ENCODE results near the gene RNF187. TPM values are rescaled to one million over a fixed set of nuclear protein-coding genes. Genes with fewer than 3 reads are reported as not detected.

Gene RNF187
- total and polyA plus RNA-seq, 10 of the 15 experiments (the other 5 are each of a cell fraction or from before 2014, with no cell fraction given), result 2.6 to 116 (median 29.5) TPM

DNA sequence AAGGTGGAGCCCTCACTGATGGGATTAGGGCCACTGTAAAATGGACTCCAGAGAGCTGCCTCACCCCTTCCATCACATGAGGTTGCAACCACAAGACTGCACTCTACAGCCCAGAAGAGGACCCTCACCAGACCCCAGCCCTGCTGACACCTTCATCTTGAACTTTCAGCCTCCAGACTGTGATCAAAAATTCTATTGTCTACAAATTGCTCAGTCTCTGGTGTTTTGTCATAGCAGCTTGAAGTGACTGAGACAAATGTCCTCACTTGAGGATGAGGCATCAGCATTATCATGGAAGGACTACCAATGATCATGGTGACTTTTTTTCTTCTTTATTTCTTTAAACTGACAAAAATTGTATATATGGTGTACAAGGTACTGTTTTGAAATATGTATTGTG is 43.8 kb upstream of the RNF187 start:
- Histone ChIP-seq H3K4me2 (ENCODE audit: control insufficient read depth, insufficient read depth) (no peak overlapping the region), H3K27ac (ENCODE audit: control insufficient read depth, insufficient read depth) (no peak overlapping the region), H3K27me3 (replicated peaks in 1 of 2; ENCODE audit: control insufficient read depth in 2 of 2, insufficient read depth in 2 of 2, low read length in 1 of 2) (peaks cover 2 to 8% of the 10 kb centered on the region in 2 experiments), H3K36me3 (ENCODE audit: control insufficient read depth in 2 of 2, insufficient read depth in 2 of 2, low read length in 1 of 2) (no peaks in the 10 kb centered on the region), H3K9ac (ENCODE audit: control insufficient read depth, insufficient read depth, low read length) (no peak overlapping the region), H3K79me2 (ENCODE audit: control insufficient read depth, insufficient read depth, low read length) (no peaks in the 10 kb centered on the region), H3K9me3 (replicated peaks; ENCODE audit: control insufficient read depth, insufficient read depth, low read length) (no peaks in the 10 kb centered on the region), H4K20me1 (ENCODE audit: control insufficient read depth, insufficient read depth) (no peaks in the 10 kb centered on the region), H2AFZ (ENCODE audit: control insufficient read depth, low read depth, low read length) (no peak overlapping the region), H3K4me1 (ENCODE audit: control insufficient read depth, insufficient read depth, low read length) (no peaks in the 10 kb centered on the region; the same call in 1 of the 2 replicates), H3K4me3 (no peak overlapping the region)
- TF ChIP-seq IKZF1 (conservative IDR thresholded peaks at IDR 0.05) (no peak), TCF12 (IDR thresholded peaks at IDR 0.05; ENCODE audit: low read depth, low read length) (no peak), BRCA1 (IDR thresholded peaks at IDR 0.05; ENCODE audit: low read depth, low read length) (no peak), PML (IDR thresholded peaks at IDR 0.05; ENCODE audit: low read length) (no peak), RFX5 (IDR thresholded peaks at IDR 0.05; ENCODE audit: low read depth, low read length) (no peak), FOXM1 (IDR thresholded peaks at IDR 0.05; ENCODE audit: low read depth, low read length) (no peak), BHLHE40 (IDR thresholded peaks at IDR 0.05; ENCODE audit: borderline replicate concordance in 1 of 2, low read depth in 2 of 2, low read length in 1 of 2) (no peak), BCL11A (IDR thresholded peaks at IDR 0.05; ENCODE audit: low read depth, low read length) (no peak), HDGF (IDR thresholded peaks at IDR 0.05) (no peak), ZNF622 (IDR thresholded peaks at IDR 0.05) (no peak), JUNB (IDR thresholded peaks at IDR 0.05) (no peak), ZNF217 (IDR thresholded peaks at IDR 0.05) (no peak), PAX5 (IDR thresholded peaks at IDR 0.05; ENCODE audit: borderline replicate concordance, low read depth, low read length) (no peak)
- TF ChIP-seq, protein P1, sequence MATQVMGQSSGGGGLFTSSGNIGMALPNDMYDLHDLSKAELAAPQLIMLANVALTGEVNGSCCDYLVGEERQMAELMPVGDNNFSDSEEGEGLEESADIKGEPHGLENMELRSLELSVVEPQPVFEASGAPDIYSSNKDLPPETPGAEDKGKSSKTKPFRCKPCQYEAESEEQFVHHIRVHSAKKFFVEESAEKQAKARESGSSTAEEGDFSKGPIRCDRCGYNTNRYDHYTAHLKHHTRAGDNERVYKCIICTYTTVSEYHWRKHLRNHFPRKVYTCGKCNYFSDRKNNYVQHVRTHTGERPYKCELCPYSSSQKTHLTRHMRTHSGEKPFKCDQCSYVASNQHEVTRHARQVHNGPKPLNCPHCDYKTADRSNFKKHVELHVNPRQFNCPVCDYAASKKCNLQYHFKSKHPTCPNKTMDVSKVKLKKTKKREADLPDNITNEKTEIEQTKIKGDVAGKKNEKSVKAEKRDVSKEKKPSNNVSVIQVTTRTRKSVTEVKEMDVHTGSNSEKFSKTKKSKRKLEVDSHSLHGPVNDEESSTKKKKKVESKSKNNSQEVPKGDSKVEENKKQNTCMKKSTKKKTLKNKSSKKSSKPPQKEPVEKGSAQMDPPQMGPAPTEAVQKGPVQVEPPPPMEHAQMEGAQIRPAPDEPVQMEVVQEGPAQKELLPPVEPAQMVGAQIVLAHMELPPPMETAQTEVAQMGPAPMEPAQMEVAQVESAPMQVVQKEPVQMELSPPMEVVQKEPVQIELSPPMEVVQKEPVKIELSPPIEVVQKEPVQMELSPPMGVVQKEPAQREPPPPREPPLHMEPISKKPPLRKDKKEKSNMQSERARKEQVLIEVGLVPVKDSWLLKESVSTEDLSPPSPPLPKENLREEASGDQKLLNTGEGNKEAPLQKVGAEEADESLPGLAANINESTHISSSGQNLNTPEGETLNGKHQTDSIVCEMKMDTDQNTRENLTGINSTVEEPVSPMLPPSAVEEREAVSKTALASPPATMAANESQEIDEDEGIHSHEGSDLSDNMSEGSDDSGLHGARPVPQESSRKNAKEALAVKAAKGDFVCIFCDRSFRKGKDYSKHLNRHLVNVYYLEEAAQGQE (IDR thresholded peaks at IDR 0.05; ENCODE audit: low read depth, low read length), result no peak
- TF ChIP-seq, protein P2, sequence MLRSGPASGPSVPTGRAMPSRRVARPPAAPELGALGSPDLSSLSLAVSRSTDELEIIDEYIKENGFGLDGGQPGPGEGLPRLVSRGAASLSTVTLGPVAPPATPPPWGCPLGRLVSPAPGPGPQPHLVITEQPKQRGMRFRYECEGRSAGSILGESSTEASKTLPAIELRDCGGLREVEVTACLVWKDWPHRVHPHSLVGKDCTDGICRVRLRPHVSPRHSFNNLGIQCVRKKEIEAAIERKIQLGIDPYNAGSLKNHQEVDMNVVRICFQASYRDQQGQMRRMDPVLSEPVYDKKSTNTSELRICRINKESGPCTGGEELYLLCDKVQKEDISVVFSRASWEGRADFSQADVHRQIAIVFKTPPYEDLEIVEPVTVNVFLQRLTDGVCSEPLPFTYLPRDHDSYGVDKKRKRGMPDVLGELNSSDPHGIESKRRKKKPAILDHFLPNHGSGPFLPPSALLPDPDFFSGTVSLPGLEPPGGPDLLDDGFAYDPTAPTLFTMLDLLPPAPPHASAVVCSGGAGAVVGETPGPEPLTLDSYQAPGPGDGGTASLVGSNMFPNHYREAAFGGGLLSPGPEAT (IDR thresholded peaks at IDR 0.05; ENCODE audit: low read depth), result no peak
- TF ChIP-seq, protein P3, sequence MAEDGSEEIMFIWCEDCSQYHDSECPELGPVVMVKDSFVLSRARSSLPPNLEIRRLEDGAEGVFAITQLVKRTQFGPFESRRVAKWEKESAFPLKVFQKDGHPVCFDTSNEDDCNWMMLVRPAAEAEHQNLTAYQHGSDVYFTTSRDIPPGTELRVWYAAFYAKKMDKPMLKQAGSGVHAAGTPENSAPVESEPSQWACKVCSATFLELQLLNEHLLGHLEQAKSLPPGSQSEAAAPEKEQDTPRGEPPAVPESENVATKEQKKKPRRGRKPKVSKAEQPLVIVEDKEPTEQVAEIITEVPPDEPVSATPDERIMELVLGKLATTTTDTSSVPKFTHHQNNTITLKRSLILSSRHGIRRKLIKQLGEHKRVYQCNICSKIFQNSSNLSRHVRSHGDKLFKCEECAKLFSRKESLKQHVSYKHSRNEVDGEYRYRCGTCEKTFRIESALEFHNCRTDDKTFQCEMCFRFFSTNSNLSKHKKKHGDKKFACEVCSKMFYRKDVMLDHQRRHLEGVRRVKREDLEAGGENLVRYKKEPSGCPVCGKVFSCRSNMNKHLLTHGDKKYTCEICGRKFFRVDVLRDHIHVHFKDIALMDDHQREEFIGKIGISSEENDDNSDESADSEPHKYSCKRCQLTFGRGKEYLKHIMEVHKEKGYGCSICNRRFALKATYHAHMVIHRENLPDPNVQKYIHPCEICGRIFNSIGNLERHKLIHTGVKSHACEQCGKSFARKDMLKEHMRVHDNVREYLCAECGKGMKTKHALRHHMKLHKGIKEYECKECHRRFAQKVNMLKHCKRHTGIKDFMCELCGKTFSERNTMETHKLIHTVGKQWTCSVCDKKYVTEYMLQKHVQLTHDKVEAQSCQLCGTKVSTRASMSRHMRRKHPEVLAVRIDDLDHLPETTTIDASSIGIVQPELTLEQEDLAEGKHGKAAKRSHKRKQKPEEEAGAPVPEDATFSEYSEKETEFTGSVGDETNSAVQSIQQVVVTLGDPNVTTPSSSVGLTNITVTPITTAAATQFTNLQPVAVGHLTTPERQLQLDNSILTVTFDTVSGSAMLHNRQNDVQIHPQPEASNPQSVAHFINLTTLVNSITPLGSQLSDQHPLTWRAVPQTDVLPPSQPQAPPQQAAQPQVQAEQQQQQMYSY (CRISPR knock-in tag; IDR thresholded peaks at IDR 0.05), result no peak
- RAD21 ChIA-PET (ENCODE audit: unreplicated experiment), result no interaction called here
- no peak for DNase-seq (ENCODE audit: low read depth, low spot score)
- in situ Hi-C loops (cut with MboI) (no loop called here), intact Hi-C loops (cut with micrococcal nuclease; ENCODE audit: unreplicated experiment) (no loop called here)
- POLR2A ChIA-PET, result no interaction called here
- SMC1A ChIA-PET (ENCODE audit: uncharacterized antibody, unreplicated experiment), result no interaction called here
- CTCF ChIA-PET, result no interaction called here
- FAIRE-seq, result no peak
- no TSS peak for BruUV-seq (replicated peaks)
- ATAC-seq, result no peak
